ENCODE results near the gene DCAF12.

DNA sequence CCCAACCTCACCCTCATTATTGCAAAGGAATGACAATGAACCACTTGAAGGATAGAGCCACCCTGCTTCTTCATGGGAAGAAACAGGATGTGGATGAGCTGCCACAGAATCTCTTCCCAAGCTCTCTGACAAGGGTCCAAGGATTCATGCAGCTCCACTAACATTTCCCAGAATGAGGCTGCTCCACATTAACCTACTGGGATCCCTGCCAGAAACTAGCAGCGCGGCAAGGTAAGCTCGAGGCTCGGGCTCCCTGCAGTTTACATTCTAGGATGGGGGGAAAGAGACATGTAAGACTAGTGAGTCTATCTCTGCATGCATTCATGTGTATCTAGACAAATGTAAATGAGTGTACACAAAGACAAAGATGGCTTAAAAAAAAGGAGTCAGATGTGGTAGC is 12.1 kb downstream of the DCAF12 start:
- TF ChIP-seq, protein P1, sequence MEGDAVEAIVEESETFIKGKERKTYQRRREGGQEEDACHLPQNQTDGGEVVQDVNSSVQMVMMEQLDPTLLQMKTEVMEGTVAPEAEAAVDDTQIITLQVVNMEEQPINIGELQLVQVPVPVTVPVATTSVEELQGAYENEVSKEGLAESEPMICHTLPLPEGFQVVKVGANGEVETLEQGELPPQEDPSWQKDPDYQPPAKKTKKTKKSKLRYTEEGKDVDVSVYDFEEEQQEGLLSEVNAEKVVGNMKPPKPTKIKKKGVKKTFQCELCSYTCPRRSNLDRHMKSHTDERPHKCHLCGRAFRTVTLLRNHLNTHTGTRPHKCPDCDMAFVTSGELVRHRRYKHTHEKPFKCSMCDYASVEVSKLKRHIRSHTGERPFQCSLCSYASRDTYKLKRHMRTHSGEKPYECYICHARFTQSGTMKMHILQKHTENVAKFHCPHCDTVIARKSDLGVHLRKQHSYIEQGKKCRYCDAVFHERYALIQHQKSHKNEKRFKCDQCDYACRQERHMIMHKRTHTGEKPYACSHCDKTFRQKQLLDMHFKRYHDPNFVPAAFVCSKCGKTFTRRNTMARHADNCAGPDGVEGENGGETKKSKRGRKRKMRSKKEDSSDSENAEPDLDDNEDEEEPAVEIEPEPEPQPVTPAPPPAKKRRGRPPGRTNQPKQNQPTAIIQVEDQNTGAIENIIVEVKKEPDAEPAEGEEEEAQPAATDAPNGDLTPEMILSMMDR (IDR thresholded peaks at IDR 0.05; ENCODE audit: low read length), result no peak
- TF ChIP-seq EZH2 (optimal IDR thresholded peaks at IDR 0.05; ENCODE audit: low read depth, low read length), result no peak

Data from MM.1S (cell line).